ENCODE results near the gene SRGN. TPM values are rescaled to one million over a fixed set of nuclear protein-coding genes. Genes with fewer than 3 reads are reported as not detected.
"Not testable (repeated sequence)": the region's sequence is repeated elsewhere in the genome, so short reads cannot be mapped to it uniquely, and the experiment has no call there.

SRGN gene
- polyA plus RNA-seq (ENCODE audit: insufficient read length): 10.7 TPM
- long read RNA-seq, donor 1, transcript SRGN-201 (3 exons, 1,208 nt): major isoform, 14 of 14 reads
- long read RNA-seq, donor 1, partial matches to known transcripts: 0 of 14 reads
- long read RNA-seq, donor 1, other reads (novel, unspliced or antisense): 0 of 14 reads
- long read RNA-seq, donor 2, transcript SRGN-201 (3 exons, 1,208 nt): major isoform, 16 of 16 reads
- long read RNA-seq, donor 2, partial matches to known transcripts: 0 of 16 reads
- long read RNA-seq, donor 2, other reads (novel, unspliced or antisense): 0 of 16 reads
- long read RNA-seq, donor 3, transcript SRGN-201 (3 exons, 1,208 nt): major isoform, 7 of 7 reads
- long read RNA-seq, donor 3, partial matches to known transcripts: 0 of 7 reads
- long read RNA-seq, donor 3, other reads (novel, unspliced or antisense): 0 of 7 reads
- long read RNA-seq, donor 4, partial matches to known transcripts: 0 of 1 reads
- long read RNA-seq, donor 4, other reads (novel, unspliced or antisense): 0 of 1 reads
- long read RNA-seq, donor 5, transcript SRGN-201 (3 exons, 1,208 nt): major isoform, 24 of 31 reads
- long read RNA-seq, donor 5, partial matches to known transcripts: 7 of 31 reads
- long read RNA-seq, donor 5, other reads (novel, unspliced or antisense): 0 of 31 reads
- long read RNA-seq, donor 6, transcript SRGN-201 (3 exons, 1,208 nt): major isoform, 8 of 8 reads
- long read RNA-seq, donor 6, partial matches to known transcripts: 0 of 8 reads
- long read RNA-seq, donor 6, other reads (novel, unspliced or antisense): 0 of 8 reads
- long read RNA-seq, donor 7, transcript SRGN-201 (3 exons, 1,208 nt): major isoform, 29 of 29 reads
- long read RNA-seq, donor 7, partial matches to known transcripts: 0 of 29 reads
- long read RNA-seq, donor 7, other reads (novel, unspliced or antisense): 0 of 29 reads
- long read RNA-seq, donor 8, transcript SRGN-201 (3 exons, 1,208 nt): major isoform, 6 of 6 reads
- long read RNA-seq, donor 8, partial matches to known transcripts: 0 of 6 reads
- long read RNA-seq, donor 8, other reads (novel, unspliced or antisense): 0 of 6 reads

DNA sequence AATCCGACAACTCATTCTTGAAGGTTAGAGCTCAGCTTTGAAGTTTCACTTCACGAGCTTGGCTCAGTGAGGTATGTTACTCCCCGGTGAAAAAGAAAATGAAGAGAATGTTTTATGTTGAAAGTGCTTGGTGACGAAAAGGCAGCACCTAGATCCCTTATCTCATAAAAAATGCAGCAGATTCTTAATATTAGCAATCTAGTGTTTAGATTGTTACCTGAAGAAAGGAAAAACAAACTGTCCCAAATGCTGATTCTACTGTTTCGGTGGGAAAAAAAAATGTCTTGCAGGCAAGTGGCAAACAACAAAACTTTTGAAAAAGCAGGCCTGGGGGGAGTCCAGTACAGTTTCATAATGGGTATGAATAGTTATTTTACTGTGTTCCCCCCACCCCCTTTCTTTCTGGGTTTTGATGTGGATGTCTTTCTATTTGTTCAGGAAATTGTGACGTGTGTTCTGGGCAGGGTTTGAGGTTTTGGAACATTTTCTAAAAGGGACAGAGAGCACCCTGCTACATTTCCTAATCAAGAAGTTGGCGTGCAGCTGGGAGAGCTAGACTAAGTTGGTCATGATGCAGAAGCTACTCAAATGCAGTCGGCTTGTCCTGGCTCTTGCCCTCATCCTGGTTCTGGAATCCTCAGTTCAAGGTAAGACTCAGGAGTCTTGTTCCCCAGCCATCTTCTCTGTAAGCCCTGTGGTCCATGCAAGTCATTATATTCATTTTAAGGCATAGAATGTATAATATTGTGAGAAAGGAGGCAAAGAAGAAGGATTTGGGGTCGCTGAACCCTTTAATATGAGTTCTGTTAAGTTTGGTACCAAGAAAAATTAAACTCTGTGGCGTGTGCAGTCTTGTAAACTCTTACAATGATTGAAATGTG is at the start of gene SRGN:
Gene SRGN (plus strand): TSS at position 514 of the 881 bp plus-strand sequence. CDS start 55 bp downstream, at position 569.
- no peak for DNase-seq

- not testable (repeated sequence) for DNase-seq
These were observed 47.0 kb upstream of the SRGN start for GRCh38 chr10:69040904-69041303.

DNA sequence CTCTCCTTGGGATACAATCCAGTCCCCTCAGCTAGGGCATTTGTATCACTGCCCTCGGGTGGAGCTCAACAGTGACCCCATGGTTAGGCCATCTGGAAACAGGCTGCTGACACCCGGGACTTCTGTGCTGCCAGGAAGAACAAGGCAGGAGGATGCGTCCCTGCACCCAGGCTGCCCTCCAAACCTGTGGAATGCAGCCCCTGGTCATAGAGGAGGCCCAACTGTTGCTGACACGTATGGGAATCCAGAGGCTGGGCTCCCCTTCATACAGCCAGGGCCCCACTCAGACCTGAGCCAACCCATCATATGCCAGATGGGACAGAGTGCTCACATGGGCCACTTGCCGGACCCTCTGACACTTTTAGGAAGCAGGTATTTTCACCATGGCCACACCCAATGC is 45.5 kb upstream of the SRGN start:
- no peak for DNase-seq

DNA sequence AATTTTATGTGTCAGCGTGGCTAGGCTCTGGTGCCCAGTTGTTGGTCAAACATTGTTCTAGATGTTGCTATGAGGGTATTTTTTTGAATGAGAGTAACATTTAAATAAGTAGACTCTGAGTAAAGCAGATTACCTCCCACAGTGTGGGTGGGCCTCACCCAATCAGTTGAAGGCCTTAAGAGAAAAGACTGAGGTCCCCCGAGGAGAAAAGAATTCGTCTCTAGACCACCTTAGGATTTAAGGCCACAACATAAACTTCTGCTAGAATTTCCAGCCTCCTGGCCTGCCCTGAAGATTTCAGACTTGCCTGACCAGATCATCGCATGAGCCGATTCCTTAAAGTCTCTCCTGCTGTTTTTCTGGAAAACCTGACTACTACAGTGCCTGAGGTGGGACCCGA is 45.1 kb upstream of the SRGN start:
- no peak for DNase-seq

- DNase-seq: no peak
These were observed 43.9 kb upstream of the SRGN start for GRCh38 chr10:69043931-69044531.

DNA sequence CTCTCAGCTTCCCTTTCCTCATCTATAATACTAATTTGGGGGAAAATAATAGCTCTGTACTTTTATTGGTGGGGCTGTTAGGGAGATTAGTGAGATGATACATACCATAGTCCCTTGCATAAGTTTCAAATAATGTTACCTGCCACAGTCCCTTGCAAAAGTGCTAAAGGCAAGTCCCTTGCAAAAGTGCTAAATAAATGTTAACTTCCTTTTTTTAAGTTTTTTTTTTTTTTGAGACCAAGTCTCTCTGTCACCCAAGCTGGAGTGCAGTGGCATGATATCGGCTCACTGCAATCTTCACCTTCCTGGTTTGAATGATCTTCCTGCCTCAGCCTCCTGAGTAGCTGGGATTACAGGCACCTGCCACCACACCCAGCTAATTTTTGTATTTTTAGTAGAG is 43.4 kb upstream of the SRGN start:
- DNase-seq: no peak

DNA sequence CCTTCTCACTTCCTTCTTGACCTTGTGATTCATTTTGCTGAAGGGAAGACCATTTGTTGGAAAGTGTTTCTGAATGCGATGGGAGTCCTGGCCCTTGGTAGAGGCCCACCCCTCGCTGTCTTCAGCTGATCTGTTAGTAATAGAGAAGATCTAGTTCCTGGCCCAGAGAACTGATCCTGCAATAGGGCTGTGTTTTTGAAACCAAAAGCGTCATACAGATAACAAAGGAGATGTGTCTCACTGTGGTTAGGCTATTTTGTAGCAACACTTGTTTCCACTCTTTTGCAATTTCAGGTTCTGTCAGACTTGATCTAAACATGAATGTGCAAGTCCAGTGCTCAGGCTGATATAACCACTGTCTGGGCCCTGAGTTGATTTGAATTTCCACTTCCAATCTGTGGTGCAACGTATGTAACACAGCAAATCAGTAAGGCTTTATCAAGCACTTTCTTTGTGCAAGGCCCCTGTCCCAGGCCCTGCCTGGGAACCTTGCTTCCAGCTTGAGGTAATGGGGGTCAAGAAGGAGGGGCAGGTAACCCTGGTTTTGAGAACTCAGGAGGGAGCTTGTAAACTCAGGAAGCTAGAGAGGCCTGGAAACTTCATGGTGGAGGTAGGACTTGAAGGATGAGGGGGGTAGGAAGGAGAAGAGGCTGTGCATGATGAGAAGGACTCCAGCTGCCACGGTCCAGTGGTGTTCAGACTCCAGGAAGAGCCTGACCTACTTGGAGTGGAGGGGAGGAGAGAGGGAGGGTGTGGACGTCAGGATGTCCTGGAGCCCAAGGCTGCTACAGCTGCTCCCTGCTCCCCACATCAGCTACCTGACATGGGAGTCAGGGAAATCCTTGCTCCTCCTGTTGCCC is 42.2 kb upstream of the SRGN start:
- no peak for DNase-seq

DNA sequence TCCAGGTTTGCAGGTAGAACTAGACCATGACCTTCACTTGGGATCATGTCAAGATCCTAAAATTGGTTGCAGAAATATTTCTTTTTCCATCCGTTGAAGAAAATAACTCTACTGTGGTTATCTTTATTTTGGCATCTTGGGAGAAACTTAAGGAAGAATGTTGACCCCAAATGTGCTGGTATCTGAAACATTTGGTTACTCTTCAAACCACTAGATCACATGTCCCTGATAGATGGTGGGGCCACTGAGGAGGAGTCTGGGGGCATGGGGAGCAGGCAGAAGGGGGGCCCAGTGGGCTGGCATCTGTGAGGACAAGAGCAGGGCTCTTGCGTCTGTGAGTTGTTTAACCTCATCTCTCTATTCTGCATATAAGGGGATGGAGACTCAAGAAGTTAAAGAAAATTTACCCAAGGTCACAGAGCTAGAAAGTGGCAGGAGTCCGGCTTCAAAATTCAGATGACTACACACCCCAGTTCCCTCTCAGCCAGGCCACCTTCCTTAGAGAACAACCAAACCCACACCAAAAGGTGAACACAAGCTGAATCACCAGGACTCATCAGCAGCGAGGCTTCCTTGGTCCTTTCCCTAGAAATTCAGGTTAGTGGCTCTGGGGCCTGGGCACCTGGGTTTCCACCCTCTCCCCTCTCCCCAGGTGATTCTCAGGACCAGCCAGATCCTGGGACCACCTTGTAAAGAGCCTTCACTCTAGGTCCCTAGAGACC is 40.6 kb upstream of the SRGN start:
- no peak for DNase-seq

GRCh38 chr10:69048103-69048502 is 39.8 kb upstream of the SRGN start:
- peak; percentile 14 for DNase-seq

GRCh38 chr10:69049566-69049961 is 38.3 kb upstream of the SRGN start:
- no peak for DNase-seq

- no peak for DNase-seq
These were observed 36.6 kb upstream of the SRGN start for GRCh38 chr10:69051303-69051702.

DNA sequence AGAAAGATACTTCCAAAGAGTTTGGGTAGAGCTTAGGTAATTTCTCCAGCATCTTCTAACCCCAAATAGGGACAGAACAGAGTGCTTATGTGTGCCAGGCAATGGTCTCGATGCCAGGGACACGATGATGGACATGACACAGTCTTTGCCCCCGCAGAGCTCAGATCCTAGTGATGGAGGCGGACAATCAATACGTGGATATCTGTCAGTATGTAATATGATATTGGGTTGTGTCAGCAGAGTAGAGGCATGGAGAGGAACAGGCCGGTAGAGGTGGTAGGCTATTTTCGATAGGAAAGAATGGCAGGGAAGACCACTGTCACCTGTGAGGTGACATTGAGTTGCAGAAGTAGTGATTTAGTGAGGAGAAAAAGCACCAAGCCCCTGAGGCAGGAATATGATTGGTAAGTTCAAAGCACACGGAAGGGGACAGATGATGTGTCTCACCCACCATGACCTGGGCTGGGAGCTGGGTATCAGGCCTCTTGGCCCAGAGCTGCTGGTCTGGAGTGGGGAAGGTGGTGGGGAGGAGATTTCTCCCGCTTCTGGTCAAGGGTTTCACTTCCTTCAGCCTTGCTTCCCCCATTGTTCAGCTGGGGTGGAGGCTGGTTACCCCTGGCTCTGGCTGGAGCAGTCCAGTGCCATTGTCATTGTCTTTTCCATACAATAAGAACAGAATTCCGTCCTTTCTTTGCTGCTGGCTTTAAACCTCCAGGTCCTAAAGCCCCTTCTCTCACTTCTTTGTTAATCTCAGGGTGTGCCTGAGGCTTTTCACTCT is 36.0 kb upstream of the SRGN start:
- no peak for DNase-seq

GRCh38 chr10:69052736-69053135 is 35.2 kb upstream of the SRGN start:
- no peak for DNase-seq

GRCh38 chr10:69055241-69055640 is 32.7 kb upstream of the SRGN start:
- DNase-seq: no peak

DNA sequence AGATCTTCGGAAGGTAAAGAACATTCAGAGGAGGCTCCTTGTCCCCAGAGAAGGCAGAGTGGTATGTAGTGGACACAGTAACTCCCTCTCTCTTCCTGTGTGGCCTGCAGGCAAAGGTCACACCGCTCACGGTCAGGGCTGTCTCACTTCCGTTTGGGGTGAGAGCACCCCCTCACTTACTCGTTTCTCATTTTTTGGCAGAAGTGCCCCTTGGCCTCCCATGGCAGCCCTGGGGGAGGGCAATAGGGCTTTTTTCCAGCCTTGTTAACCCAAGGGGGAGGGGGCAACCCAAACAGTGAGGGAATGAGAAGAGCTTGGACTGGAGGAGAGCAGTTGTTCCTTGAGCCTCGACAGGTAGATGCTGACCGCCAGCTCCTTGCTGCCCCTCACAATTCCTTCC is 31.8 kb upstream of the SRGN start:
- no peak for DNase-seq

DNA sequence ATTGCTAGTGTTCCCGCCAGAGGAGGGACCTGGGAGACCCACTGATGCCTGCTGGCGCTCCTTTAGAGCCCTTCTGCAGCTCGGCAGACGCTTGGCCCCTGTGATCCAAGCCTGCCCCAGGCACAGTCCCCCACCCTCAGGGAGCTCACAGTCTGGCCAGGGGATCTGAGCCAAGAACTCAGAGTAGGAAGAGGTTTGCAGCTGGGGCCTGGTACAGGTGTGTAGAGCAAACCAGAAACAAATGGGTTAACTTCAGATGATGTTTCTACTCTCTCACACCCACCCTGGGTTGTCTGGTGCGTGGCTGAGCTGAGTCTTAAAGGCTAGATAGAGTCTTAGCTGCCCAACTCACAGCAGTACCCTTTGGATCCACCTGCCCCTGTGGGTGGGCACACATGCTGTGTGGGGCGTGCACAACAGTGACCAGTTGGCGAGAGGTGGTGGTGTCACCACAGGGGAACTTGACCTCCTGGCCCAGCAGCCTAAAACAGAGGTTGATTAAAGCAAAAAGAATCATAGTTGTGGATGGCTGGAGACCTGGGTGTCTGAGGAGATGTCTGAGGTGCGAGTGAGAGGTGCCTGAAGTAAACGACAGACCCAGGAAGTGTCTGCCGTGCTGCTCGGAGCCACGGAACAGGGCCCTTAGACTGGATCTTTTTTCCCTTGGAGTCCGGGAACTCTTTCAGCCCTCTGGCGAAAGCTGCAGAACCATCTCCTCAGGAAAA is 31.2 kb upstream of the SRGN start:
- DNase-seq: no peak

DNA sequence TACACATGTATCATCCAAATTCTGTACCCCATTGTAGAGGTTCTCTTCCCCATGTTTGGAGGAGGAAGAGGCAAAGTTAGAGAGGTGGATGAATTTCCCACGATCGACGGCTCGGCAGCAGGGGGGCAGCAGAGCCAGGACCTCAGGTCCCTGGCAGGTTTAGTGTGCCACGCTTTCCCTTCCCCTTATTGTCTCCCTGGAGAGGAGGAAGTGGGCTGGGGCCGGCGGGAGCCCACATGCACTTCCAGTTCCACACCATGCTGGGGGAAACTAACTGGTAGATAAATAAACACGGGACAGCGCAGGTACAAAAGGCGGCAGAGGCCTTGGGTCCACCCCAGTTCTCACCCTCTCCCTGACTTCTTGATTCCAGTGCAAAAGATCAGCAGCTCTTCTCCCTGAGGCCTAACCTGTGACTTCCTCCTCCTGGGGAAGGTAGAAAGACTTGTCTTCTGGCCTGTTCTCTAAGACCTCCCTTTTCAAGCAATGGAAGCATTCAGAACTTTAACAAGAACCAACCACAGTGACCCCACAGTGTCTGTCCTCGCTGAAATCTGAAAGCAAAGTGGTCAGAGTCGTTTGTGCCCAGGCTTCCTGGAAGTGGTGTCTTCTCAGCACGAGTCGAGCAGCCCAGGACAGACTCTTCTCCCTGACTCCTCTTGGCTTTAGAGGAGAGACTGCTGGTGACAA is 30.5 kb upstream of the SRGN start:
- no peak for DNase-seq

DNA sequence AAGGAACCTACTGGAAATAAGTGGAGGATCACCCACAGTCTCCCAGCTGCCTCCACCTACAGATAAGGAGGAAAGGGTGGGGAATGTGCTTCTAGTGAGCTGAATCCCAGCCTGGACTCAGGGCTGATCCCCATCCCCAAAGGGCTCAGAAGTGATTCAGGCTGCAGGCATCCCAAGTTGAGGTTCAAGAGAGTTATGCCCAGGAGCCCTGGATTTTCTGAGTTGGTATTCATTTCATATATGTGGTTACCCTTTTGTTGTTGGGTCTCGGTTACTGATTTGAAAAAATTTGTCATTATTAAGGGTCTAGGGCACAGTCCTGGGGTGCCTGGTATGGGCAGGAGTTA is 30.0 kb upstream of the SRGN start:
- no peak for DNase-seq
